ENCODE results near the gene MAP3K8. TPM values are rescaled to one million over a fixed set of nuclear protein-coding genes. Genes with fewer than 3 reads are reported as not detected.

MAP3K8 gene
- total and polyA plus RNA-seq, 9 of the 15 experiments (the other 6 are each of a cell fraction or from before 2014, with no cell fraction given), result 6.9 to 23.6 (median 13.6) TPM

DNA sequence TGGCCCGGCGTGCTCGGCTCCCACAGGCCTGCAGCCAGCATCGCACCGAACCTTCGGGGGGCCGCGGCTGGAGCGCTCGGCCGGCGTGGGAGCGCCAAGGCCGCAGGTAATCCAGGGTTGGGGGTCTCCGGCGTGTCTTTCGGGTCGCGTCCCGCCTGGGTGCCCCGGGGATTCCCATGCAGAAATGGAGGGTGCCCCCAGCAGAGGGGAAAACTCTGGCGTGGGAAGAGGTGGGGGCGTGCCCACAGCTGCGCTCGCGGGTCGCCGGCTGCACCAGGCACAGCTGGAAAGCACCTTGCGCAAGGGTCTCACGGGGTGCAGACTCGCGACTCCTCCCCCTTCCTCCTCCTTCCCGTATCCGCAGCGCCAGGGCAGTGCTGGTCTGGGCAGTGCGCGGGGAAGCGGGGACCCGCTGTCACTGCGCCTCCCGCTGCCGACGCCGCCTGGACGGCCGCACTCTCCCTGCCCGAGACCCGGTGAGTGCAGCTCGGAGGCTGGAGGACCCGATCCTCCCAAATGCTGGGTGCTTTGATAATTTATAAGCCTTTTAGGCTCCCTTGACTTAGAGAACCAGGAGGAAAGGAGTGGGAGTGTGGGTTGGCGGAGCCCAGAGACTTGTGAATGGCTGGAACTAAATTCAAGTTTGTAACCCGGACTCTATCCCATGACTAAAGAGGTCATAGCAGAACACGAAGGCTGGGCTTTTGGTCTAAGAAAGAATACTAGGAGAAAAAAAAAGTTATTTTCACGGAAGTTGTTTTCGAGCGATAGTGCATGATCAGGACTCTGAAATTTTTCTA lies 489 bp downstream of the MAP3K8 start (continued):
- TF ChIP-seq, protein P1, sequence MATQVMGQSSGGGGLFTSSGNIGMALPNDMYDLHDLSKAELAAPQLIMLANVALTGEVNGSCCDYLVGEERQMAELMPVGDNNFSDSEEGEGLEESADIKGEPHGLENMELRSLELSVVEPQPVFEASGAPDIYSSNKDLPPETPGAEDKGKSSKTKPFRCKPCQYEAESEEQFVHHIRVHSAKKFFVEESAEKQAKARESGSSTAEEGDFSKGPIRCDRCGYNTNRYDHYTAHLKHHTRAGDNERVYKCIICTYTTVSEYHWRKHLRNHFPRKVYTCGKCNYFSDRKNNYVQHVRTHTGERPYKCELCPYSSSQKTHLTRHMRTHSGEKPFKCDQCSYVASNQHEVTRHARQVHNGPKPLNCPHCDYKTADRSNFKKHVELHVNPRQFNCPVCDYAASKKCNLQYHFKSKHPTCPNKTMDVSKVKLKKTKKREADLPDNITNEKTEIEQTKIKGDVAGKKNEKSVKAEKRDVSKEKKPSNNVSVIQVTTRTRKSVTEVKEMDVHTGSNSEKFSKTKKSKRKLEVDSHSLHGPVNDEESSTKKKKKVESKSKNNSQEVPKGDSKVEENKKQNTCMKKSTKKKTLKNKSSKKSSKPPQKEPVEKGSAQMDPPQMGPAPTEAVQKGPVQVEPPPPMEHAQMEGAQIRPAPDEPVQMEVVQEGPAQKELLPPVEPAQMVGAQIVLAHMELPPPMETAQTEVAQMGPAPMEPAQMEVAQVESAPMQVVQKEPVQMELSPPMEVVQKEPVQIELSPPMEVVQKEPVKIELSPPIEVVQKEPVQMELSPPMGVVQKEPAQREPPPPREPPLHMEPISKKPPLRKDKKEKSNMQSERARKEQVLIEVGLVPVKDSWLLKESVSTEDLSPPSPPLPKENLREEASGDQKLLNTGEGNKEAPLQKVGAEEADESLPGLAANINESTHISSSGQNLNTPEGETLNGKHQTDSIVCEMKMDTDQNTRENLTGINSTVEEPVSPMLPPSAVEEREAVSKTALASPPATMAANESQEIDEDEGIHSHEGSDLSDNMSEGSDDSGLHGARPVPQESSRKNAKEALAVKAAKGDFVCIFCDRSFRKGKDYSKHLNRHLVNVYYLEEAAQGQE (IDR thresholded peaks at IDR 0.05; ENCODE audit: borderline replicate concordance), result no peak
- TF ChIP-seq, protein P1 (CRISPR knock-in tag; IDR thresholded peaks at IDR 0.05; ENCODE audit: low read depth), result no peak; the same call in 1 of the 2 replicates
- TF ChIP-seq LARP7 (IDR thresholded peaks at IDR 0.05) (no peak), ZNF197 (CRISPR knock-in tag; IDR thresholded peaks at IDR 0.05; ENCODE audit: low read depth) (no peak), TSC22D4 (tag; IDR thresholded peaks at IDR 0.05) (no peak), GMEB1 (CRISPR knock-in tag; IDR thresholded peaks at IDR 0.05) (no peak), TFE3 (CRISPR knock-in tag; IDR thresholded peaks at IDR 0.05) (no peak), FUS (optimal IDR thresholded peaks at IDR 0.05; ENCODE audit: low read depth, low read length) (no peak), TRIM24 (IDR thresholded peaks at IDR 0.05) (peak in 1 of 2 experiments; percentile 37; a peak in 2 of 4 replicates), CSDE1 (IDR thresholded peaks at IDR 0.05) (0 out of 4 replicates have a peak, but pooled peaks of 1 of the 2 experiments have one; percentile 45), CCAR2 (IDR thresholded peaks at IDR 0.05; ENCODE audit: low read depth, low read length) (no peak), NR4A1 (CRISPR knock-in tag; IDR thresholded peaks at IDR 0.05) (no peak), NR4A1 (tag; IDR thresholded peaks at IDR 0.05) (no peak), PCBP2 (IDR thresholded peaks at IDR 0.05; ENCODE audit: low read depth, low read length, poor library complexity, severe bottlenecking) (no peak), PML (IDR thresholded peaks at IDR 0.05; ENCODE audit: low read length) (no peak; the same call in 1 of the 2 replicates)
- TF ChIP-seq, protein P2, sequence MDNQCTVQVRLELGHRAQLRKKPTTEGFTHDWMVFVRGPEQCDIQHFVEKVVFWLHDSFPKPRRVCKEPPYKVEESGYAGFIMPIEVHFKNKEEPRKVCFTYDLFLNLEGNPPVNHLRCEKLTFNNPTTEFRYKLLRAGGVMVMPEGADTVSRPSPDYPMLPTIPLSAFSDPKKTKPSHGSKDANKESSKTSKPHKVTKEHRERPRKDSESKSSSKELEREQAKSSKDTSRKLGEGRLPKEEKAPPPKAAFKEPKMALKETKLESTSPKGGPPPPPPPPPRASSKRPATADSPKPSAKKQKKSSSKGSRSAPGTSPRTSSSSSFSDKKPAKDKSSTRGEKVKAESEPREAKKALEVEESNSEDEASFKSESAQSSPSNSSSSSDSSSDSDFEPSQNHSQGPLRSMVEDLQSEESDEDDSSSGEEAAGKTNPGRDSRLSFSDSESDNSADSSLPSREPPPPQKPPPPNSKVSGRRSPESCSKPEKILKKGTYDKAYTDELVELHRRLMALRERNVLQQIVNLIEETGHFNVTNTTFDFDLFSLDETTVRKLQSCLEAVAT (IDR thresholded peaks at IDR 0.05), result 0 out of 4 replicates have a peak, but pooled peaks of 1 of the 2 experiments have one; percentile 39
